Measurements from ENCODE around the gene TTC7B.

DNA sequence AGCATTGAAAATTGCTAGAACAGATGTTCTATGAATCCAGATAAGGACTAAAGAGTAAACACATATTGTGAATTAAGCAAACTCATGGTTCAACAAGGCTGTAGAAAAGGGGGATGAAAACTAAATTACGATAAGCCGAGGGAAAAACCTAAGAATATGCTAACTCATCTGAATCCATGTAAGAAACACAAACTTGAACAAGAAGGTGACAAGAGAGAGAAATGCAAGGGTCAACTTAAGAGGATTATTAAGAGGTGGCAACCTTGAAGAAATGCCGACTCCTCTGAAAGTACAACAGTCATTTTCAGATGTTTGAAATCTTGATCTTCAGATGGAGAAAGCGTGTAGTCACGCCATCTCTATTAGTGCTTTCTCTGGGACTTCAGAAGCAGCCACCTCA lies 128.6 kb downstream of the TTC7B start:
- TF ChIP-seq, protein P1, sequence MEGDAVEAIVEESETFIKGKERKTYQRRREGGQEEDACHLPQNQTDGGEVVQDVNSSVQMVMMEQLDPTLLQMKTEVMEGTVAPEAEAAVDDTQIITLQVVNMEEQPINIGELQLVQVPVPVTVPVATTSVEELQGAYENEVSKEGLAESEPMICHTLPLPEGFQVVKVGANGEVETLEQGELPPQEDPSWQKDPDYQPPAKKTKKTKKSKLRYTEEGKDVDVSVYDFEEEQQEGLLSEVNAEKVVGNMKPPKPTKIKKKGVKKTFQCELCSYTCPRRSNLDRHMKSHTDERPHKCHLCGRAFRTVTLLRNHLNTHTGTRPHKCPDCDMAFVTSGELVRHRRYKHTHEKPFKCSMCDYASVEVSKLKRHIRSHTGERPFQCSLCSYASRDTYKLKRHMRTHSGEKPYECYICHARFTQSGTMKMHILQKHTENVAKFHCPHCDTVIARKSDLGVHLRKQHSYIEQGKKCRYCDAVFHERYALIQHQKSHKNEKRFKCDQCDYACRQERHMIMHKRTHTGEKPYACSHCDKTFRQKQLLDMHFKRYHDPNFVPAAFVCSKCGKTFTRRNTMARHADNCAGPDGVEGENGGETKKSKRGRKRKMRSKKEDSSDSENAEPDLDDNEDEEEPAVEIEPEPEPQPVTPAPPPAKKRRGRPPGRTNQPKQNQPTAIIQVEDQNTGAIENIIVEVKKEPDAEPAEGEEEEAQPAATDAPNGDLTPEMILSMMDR (IDR thresholded peaks at IDR 0.05) = no peak
- TF ChIP-seq POLR2A (IDR thresholded peaks at IDR 0.05) = no peak

Data from adrenal gland (tissue), 5 donors.